HG03439 (cell line): ENCODE data around the gene CEP128.
A peak's percentile ranks its signal among the peaks of the same experiment; 100 is the strongest.
"Not testable (repeated sequence)": the region's sequence is repeated elsewhere in the genome, so short reads cannot be mapped to it uniquely, and the experiment has no call there.

Experiments used
- ATAC-seq: cut with Tn5 transposase; IDR thresholded peaks from one replicate; pipeline ENCODE4 v1.9.1; 2021; ENCODE audit warnings: mild to moderate bottlenecking, moderate library complexity; ENCODE audit not compliant: unreplicated experiment

The CEP128 gene

DNA sequence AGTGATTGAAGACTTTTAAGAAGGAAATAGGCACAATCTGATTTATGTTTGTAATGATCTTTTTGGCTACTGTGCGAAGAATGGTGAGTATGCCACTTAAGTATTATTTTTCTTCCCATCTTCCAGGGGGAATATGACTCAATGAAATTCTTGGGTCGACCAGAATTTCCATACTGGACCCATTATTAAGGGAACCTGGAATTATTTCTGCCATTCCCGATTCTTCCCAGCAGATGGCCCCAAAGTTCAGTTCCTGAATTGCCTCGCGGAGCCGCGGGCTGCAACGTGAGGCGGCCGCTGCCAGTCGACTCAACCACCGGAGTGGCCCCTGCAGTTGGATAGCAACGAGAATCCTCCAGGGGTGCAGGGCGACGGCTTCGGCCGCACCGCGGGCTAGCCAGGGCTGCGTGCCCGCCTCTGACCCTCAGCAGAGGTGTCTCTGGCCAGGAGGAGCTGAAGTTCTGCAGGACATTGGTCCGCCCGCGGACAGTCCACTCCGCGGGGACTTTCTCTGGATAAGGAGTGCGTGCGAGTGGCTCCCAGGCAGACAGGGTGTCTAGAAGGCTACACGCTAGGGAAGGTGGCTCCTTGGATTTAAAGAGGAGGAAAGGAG is 13.3 kb upstream of the CEP128 start:
- peak; percentile 28 for ATAC-seq

DNA sequence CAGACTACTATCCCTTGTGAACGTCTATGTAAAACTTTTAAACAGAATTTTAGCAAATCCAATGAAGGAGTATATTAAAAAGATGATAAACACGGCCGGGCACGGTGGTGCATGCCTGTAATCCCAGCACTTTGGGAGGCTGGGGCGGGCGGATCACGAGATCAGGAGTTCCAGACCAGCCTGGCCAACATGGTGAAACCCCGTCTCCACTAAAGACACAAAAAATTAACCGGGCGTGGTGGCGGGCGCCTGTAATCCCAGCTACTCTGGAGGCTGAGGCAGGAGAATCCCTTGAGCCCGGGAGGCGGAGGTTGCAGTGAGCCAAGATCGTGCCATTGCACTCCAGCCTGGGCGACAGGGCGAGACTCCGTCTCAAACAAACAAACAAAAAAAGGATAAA is 11.7 kb upstream of the CEP128 start:
- not testable (repeated sequence) for ATAC-seq

GRCh38 chr14:80951491-80951890 is 10.0 kb upstream of the CEP128 start:
- no peak for ATAC-seq

- ATAC-seq, result no peak
Observed at GRCh38 chr14:80948291-80948690, 6.8 kb upstream of the CEP128 start.

GRCh38 chr14:80946797-80947196 is 5.3 kb upstream of the CEP128 start:
- no peak for ATAC-seq

GRCh38 chr14:80946187-80946586 is 4.6 kb upstream of the CEP128 start:
- ATAC-seq, result no peak

DNA sequence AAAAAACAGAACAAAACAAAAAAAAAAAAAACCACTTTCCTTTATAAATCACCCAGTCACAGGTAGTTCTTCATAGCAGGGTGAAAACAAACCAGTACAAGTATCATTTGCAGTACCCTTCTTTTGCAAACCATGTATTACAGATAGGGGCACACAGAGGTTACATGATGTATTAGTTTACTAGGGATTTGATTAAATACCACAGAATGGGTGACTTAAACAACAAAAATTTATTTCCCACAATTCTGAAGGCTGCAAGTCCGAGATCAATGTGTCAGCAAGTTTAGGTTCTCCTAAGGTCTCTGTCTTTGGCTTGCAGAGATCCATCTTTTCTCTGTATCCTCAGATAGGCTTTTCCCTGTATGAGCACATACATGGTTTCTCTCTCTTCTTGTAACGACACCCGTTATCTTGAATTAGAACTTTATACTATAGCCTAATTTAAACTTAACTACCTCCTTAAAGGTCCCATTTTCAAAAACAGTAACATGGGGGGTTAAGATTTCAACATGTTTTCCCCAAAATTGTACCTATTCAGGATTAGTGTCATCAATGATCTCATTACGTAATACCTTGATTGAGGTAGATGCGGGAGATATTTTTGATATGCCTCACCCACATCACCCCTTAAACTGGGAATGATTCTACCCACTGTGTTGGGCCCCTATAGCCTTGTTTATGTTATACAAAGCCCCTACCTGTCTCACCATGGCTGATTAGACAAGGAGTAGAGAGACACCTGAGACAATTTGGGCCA is 3.5 kb upstream of the CEP128 start:
- no peak for ATAC-seq

GRCh38 chr14:80942191-80942600 is 658 bp upstream of the CEP128 start:
- ATAC-seq, result peak; percentile 4

DNA sequence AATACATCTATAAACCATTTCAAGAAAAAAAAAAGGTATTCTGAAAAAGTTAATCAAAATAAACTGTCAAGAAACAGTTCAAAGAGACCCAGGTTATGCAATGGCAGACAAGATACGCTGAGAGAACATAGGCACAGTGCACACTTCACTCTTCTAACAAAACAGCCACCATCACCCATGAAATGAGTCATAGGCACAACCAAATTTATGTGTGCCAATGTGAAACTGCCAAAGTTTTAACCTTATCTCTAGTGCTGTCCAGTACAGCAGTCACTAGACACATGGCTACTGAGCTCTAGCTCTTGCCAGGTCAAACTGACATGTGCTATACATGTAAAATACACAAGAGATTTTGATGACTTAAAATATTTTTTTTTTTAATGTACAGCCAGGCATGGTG is 1.4 kb downstream of the CEP128 start:
- peak; percentile 36 for ATAC-seq

DNA sequence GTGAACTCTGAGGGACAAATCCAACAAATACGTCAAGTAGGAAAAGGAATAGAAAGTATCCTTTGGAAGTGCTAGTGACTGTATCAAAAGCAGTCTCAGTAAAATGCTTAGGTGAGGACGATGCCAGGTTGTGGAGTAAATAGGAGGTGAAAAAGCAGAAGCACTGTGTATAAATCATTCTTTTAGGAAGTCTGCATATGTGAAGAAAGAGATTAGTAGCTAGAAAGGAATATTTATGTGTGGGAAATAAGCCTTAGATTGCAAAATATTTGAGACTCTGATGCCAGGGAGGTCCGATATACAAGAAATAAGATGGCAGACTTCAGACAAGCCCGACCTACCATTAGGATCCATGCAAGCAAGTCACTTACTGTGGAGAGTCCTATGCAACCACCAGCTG is 7.9 kb downstream of the CEP128 start:
- ATAC-seq, result no peak

- no peak for ATAC-seq
Observed at GRCh38 chr14:80933282-80933681, 8.3 kb downstream of the CEP128 start.

DNA sequence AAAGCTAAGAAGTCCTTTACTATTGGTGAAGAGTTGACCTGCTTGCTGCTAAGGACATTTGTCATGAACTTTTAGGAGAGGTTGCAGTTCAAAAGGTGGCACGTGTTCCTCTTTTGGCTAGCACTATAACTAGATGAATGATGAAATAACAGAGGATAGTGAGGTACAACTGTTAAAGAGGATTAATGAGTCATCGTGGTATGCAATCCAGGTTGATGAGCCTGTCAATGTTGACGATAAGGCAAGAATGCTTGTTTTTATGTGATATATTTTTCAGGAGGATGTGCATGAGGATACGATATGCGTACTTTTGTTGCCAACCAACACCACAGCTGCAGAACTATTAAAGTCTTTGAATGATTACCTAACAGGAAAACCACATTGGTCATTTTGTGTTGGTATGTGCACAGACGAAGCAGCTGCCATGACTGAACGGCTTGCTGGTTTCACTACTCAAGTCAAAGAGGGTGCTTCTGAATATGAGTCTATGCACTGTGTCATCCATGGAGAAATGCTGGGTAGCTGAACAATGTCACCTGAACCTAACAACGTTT is 10.6 kb downstream of the CEP128 start:
- ATAC-seq, result peak; percentile 98

GRCh38 chr14:80930095-80930494 is 11.4 kb downstream of the CEP128 start:
- ATAC-seq, result no peak

GRCh38 chr14:80927083-80927989 is 14.2 kb downstream of the CEP128 start:
- ATAC-seq, result no peak

- ATAC-seq, result no peak
Observed at GRCh38 chr14:80926397-80927082, 15.0 kb downstream of the CEP128 start.

GRCh38 chr14:80924365-80925103 is 17.0 kb downstream of the CEP128 start:
- no peak for ATAC-seq

- no peak for ATAC-seq
Observed at GRCh38 chr14:80923368-80923767, 18.2 kb downstream of the CEP128 start.

DNA sequence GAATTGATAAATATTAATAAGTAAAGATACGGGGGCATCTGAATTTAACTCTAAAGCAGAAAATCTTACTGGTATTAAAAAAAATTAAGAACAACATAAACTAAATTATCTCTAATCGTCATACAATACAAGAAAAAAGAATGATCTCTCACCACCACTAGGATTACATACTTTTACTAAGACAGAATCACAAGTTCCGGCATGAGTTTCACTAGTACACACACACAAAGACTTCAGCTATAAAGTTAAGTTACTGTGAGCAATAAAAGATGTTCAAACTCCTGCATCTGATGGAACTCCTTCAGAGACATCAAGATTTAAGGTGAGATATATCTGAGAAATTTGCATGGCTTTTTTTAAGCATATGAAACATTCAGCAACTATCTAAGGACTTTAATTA is 21.9 kb downstream of the CEP128 start:
- no peak for ATAC-seq

GRCh38 chr14:80912013-80912412 is 29.5 kb downstream of the CEP128 start:
- not testable (repeated sequence) for ATAC-seq

DNA sequence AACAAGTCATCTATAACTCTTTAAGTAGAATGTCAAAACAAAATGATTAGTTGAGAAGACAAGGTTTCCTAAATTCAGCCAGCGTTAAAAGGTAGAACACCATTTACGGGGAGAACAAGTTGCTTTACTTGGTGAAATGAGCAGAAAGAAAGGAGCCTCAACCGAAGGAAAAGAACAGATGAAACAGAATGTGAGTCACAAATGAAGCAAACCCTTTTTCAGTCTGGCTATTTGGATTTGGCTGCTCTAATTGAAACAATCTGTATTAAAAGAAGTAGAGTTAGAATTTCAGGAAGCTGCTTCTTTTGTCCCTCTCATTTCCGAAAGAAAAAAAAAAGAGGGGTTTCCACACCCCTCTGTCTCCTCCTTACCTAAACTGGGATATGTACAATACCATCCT is 34.6 kb downstream of the CEP128 start:
- no peak for ATAC-seq
